GM18499 (cell line): ENCODE data around the gene ADCY3.

Source experiments
- ATAC-seq: cut with Tn5 transposase; IDR thresholded peaks from one replicate; pipeline ENCODE4 v1.9.1; 2021; ENCODE audit warnings: moderate number of reproducible peaks; ENCODE audit not compliant: insufficient read depth, unreplicated experiment

Gene ADCY3

GRCh38 chr2:24909555-24910177, 10.4 kb downstream of the ADCY3 start:
- no peak for ATAC-seq

DNA sequence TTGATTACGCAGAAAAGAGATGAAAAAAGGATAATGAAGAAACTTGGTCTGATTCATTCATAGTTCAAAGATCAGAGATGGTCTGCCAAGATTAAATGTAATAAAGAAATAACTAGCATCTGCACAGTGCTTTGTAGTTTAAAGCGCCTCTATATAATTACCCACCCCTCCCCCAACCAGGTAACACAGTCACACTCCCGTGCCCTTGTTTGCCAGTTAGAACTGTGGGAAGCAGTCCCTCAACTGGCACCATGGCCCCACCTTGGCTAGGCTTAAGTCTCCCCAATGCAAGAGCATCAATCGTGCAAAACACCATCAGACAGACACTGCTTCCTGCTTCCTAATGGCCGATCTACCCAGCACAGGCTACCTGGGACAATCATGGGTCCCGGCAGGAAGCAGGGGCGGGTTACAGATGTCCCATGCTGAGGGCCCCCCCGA, 11.6 kb downstream of the ADCY3 start:
- no peak for ATAC-seq

- ATAC-seq = no peak
Measured at GRCh38 chr2:24907116-24907515, 12.9 kb downstream of the ADCY3 start.

- ATAC-seq = no peak
Measured at GRCh38 chr2:24906466-24906865, 13.6 kb downstream of the ADCY3 start.

DNA sequence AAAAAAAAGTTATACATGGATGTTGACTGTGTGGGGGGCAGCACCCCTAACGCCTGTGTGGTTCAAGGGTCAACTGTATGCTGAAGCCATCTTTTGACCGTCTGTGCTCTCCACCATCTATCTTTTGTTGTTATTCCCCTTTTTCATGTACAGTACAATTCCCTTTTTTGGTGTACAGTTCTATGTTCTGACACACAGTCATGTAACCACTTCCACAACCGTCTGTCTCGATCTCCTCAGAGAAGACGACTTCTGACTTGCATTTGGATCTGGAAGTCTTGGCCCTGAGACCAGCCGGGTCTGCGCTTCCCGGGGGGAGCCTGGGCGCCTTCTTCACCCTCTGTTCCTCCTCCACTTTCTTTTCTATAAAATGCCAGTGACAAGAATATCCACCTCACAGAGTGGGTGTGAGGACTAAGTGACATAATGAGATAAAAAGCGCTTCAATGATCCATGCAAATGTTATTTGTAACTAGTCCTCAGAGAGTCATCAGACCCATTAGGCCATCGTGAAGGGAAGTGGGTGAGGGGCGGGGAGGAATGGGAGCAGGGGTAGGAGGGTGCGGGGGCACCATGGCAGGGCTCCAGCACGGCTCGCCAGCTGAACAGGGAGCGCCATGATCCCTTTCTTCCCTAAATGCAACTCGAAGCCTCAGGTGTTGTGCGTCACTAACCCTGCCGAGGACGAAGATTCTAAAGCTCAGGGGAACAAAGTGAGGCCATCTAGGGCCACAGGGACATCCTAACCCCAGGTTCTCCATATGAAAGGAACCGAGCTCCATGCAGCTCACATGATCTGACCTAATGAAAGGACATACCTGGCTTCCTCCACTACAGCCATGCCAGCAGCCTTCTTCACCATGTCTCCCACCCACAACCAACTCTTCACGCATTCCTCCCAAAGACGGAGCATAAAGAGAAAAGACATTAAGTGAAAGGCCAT, 16.6 kb downstream of the ADCY3 start:
- no peak for ATAC-seq

GRCh38 chr2:24899361-24899910, 20.6 kb downstream of the ADCY3 start:
- ATAC-seq = no peak

DNA sequence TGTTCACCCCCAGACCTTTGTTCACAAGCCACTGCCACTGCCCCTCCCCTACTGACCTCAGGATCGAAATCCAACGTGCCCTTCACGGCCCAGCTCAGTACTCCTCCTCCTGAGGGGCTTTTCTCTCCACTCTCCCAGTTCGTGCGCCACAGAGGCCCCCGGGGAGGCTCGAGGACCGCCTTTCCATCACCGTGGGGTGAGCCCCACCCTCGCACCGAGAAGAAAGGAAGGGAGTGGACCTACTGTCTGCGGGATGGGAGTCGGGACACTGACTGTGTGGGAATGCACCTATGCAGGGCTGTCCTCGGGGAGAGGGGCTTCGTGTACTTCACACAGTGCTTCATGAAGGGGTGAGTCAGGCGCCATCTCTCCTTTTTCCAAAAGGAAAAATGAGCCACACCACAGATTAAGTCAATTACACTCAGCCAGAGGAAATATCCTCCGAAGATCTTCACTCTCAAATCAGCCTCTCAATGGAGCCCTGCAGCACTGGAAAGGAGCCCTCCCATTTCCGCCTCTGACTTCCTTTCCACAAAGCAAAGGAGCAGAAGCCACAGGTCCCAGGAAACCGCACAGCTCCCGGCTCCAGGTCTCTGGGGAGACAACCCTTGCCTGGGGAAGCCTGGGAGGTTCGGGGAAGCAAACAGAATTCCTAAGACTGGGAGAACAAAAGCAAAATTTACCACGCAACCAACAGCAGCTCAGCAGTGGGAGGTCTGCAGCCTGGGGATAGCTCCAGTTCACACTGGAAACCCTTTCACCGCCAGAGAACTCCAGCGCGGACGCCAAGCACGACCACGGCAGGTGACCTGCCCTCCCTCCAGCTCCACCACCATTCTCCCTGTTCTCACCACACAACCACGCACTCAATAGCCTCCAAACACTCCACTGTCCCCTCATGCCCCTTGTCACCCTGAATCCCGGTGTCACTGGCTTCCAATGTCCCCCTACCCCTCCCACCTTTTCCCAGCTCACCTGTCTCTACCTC, 21.6 kb downstream of the ADCY3 start:
- ATAC-seq = no peak

- ATAC-seq = no peak
Measured at GRCh38 chr2:24894750-24895149, 25.3 kb downstream of the ADCY3 start.

- no peak for ATAC-seq
Measured at GRCh38 chr2:24893934-24894333, 26.1 kb downstream of the ADCY3 start.

DNA sequence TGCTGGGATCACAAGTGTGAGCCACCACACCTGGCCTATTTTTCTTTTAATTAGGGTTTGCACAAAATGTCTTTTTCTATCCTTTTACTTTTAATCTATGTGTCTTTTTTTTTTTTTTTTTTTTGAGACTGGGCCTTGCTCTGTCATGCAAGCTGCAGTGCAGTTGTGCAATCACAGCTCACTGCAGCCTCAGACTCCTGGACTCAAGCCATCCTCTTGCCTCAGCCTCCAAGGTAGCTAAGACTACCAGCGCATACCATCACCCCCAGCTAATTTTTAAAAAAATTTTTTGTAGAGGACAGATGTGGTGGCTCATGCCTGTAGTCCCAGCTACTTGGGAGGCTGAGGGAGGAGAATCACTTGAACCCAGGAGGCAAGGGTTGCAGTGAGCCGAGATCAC, 27.1 kb downstream of the ADCY3 start:
- ATAC-seq = no peak

DNA sequence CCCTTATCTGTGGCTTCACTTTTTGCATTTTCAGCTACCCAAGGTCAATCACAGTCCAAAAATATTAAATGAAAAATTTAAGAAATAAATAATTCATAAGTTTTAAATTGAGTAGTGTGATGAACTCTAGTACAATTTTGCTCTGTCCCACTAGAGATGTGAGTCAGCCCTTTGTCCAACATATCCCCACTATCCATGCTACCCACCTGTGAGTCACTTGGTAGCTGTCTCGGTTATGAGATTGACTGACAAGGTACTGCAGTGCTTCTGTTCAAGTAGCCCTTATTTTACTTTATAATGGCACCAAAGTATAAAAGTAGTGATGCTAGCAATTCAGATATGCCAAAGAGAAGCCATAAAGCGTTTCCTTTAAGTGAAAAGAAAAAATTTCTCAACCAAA, 28.8 kb downstream of the ADCY3 start:
- ATAC-seq = no peak

- ATAC-seq = no peak
Measured at GRCh38 chr2:24889221-24889620, 30.8 kb downstream of the ADCY3 start.

- no peak for ATAC-seq
Measured at GRCh38 chr2:24888177-24888576, 31.9 kb downstream of the ADCY3 start.

DNA sequence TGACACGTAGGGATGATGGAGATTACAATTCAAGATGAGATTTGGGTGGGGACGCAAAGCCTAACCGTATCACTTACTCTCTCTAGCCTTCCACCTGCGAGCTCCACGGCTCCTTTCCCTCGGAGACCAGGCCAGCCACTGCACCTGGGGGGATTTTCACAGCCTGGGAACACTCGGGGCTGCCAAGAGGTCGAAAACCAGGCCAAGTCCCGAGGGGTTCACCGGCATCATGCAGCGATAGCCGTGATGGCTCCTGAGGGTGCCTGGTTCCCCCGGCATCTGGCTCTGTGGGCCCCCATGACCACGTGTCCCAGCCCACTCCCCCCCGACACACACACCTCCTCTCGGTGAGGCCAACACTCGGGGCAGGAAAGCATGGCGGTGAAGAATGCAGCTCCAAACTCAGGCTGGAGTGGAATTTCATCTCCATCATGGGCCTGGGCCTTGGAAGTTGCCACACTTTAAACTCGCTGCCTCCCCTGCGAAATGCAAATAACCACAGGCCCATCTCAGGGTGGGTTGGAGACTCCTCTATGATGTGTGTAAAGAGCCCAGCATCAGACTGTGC, 32.6 kb downstream of the ADCY3 start:
- no peak for ATAC-seq

DNA sequence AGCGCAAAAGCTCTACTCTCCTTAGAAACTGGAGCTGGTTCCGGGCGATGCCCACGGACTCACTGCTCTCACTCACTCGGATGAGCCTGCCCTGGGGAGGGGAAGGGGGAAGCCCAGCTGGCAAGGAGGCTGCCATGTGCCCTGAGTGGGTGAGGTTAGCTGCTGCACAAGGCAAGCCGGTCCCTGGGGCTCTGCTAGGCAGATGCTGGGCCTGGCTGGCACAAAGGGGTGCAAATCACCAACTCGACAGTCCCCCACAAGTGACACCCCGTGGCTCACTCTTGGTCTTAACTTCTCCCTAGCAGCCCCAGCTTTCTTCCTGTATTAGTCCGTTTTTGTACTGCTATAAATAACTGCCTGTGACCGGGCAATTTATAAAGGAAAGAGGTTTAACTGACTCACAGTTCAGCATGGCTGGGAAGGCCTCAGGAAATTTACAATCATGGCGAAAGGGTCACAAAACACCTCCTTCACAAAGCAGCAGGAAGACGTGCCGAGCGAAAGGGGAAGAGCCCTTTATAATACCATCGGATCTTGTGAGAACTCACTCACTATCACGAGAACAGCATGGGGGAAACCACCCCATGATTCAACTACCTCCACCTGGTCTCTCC, 33.2 kb downstream of the ADCY3 start:
- ATAC-seq = no peak

DNA sequence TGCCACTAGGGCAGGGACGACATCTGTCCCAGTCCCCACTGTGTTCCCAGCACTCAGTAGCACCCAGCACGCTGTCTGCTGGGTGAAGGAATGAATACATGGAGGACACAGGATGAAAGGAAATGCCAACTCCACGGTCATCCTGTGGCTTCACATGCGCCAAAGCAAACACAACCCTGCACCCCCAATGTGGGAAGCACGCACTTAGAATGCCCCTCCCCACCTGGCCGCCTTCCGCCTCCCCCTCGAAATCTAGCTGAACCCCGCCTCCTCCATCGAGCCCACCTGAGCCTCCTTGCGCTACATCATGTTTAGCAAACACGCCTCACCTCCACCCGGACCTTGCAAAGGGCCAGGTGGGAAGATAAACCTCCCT, 33.9 kb downstream of the ADCY3 start:
- ATAC-seq = no peak

DNA sequence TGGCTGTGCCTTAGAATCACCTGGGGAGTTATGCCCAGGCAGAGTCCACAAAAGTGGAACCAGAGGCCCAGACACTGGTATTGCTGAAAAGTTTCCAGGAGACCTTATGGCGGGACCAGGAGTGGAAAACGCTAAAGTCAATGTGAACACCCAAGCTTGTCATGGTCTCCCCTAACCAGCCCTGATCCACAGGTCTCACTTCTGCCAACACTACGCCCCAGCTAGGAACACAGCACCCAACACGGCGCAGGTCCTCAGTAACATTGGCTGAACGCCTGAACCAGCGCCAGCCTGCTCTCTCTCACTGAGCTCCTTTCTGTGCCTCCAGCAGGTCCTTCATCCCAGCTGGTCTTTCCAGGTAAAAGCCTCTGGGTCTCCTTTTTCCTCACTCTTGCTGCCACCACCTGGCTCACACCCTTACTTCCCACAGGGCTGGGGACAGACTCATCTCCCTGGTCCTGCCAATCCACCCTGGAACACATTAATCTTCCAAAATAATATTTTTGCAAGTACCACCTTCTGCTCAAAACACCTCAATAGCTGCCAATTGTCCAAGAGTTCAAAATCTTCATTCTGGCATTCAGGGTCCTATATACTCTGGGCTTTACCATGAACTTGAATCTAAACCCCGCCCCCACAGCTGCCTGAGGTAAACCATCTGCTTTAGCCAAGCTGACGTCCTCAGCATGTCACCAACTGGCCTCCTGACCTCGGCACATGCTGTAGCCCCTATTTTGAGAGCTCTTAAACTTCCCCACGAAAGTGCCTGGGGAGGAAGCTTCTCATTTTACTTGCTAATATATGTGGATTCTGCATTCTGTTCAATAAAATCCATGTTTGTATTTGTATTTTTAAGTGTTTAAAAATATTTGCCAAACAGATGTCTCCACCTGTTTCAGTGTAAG, 34.6 kb downstream of the ADCY3 start:
- no peak for ATAC-seq

DNA sequence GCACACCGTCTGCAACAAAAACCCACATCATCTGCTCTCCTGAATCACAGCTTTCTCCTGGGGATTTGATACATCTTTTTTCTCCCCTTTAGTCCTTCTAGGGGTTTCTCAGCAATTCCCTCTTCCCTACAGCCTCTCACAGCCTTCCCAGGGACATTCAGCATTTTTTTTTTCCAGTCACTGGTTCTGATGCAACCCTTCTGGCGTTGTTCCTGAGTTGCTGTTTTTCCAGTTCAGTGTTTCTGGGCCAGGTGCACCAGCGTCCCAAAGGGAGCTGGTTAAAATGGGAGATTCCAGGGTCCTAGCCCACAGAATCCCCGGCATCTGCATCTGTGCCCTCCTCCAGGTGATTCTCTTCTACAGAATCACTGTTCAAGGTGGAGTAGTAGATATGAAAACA, 36.1 kb downstream of the ADCY3 start:
- ATAC-seq = no peak

GRCh38 chr2:24881623-24882022, 38.4 kb downstream of the ADCY3 start:
- ATAC-seq = no peak
